SU-DHL-6 (cell line): Measurements from ENCODE around the gene ETNK2.

Source experiments
- CTCF ChIP-seq: fragments of 200-600 bp; sonication (generic); IDR thresholded peaks from one replicate; pipeline ENCODE4 v1.5.1; 2017; ENCODE audit warnings: antibody characterized with exemption, mild to moderate bottlenecking, low read length, moderate library complexity; ENCODE audit not compliant: insufficient read depth, poor library complexity, severe bottlenecking
- EZH2phosphoT487 ChIP-seq: fragments of 200-600 bp; sonication (generic), shearing (Covaris generic); conservative IDR thresholded peaks from 2 replicates; pipeline ENCODE4 v1.6.1; 2018; ENCODE audit warnings: mild to moderate bottlenecking, antibody characterized with exemption, low read length, moderate library complexity, mixed read lengths

GRCh38 chr1:204136814-204137213, 15.0 kb downstream of the ETNK2 start:
- no peak for TF ChIP-seq CTCF
- TF ChIP-seq EZH2phosphoT487: no peak
